Retina (tissue), 1 donor: ENCODE measurements around the gene SLIT3.
"Not testable (repeated sequence)": the region's sequence is repeated elsewhere in the genome, so short reads cannot be mapped to it uniquely, and the experiment has no call there.

Experiments used
- DNase-seq: peaks from one replicate; pipeline ENCODE4 v3.0.0-alpha.2; 2016

SLIT3 gene

GRCh38 chr5:168749391-168750100 lies 551.4 kb downstream of the SLIT3 start:
- no peak for DNase-seq

DNA sequence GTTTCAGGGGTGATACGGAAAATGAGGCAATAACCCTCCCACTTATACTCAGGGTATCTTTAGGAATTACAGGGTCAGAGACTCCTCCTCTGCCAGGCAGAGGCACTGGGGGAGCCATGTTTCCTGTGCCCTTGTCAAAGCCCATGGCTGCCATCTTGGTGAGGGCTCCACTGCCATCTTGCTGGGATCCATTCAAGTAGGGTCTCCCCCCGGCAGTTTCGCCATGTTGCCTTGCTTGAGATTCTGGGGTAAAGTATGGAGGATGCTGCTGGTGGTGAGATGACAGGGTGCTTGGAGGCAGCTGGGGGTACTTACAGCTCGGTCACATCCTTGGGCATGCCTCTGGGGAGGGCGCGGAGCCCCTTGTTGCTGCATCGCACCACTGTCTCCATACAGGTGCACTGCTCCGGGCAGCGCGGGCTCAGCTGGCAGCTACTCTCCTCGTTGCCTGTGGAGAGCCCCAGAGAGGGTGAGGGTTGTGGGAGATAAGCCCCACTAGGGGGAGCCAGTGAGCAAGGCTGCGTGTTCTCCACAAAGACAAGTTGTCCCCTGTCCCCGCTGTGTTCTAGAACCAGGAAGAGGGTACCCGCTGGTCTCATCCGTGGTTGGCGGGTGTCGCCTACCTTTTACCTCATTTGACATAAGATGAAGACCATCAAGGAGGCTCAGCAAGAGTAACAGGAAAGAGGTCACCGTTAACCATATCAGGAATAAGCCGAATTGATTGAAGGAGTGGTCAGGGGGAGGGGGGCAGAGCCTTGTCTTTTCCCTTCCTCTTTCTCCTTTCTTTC lies 552.8 kb downstream of the SLIT3 start:
- peak; percentile 71 for DNase-seq

GRCh38 chr5:168746893-168747640 lies 553.9 kb downstream of the SLIT3 start:
- no peak for DNase-seq

- not testable (repeated sequence) for DNase-seq
These were observed 554.6 kb downstream of the SLIT3 start for GRCh38 chr5:168746126-168746892.

GRCh38 chr5:168743617-168744016 lies 557.3 kb downstream of the SLIT3 start:
- no peak for DNase-seq

- DNase-seq, result not testable (repeated sequence)
These were observed 558.6 kb downstream of the SLIT3 start for GRCh38 chr5:168742311-168742710.

DNA sequence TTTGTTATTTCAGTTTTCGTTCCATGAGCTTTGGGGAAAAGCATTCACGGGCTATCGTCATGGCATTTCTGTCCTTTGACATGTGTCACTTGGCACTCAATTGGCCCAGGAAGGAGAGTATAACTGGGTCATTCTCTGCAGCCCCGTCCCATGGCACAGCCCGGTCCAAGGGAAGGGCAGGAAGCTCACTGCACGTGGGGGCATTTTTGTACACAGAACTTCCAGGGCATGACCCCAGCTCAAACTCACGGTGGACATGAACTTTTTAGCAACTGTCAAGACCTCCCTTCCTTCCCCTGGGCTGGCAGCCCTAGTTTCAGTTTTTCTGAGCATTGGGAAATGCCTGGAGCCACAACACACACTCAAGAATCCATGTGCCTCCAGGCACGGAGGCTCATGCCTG lies 560.1 kb downstream of the SLIT3 start:
- DNase-seq, result no peak

GRCh38 chr5:168740092-168740800 lies 560.7 kb downstream of the SLIT3 start:
- no peak for DNase-seq

DNA sequence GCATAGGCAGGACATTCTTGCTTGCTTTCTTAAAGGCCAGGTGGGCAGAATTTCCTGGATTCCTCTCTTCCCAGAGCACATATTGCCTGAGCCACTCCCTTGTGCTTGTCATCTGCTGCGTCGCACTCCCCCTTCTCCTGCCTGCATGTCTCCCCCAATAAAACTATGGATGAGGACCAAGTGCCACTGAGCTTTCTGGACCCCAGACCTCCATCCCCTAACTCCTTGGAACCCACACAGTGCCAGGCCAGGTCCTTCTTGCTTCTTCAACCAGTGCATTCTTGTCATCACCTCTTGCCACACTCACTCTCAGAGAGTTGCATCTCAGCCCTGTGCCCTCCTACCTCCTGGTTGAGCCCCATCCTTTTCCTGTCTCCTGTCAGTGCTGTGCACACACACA lies 563.9 kb downstream of the SLIT3 start:
- no peak for DNase-seq

- DNase-seq, result no peak
These were observed 564.6 kb downstream of the SLIT3 start for GRCh38 chr5:168736281-168736831.

DNA sequence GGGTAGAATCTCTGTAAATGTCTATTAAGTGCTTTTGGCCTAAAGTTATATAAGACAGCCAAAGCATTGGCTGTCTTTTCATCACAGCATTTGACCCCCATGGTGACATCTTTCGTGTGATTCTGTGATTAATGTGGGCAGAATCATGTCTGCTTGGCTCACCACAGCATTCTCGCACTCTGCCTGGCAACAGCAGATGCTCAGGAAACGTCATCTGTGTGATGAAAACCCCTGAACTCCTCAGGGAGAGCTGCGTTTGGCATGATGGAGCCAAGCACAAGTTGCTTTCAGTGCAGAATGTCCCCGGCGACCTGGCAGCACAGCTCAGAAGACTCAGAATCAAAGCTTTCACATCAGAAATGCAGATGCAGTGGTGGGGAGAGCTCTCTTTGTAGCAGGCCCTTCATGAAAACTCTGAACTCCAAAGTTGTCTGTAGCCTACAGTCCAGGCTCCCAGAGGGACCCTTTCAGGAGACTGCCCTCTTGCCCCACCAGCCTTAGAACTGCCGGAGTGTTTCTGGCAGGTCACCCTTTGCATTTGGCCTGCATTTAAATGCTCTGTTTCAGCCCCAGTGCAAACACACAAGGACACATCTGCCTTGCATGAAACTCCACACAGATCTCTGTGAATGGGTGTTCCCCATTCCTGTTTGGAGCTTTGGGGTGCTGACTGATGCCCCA lies 566.2 kb downstream of the SLIT3 start:
- peak; percentile 55 for DNase-seq

DNA sequence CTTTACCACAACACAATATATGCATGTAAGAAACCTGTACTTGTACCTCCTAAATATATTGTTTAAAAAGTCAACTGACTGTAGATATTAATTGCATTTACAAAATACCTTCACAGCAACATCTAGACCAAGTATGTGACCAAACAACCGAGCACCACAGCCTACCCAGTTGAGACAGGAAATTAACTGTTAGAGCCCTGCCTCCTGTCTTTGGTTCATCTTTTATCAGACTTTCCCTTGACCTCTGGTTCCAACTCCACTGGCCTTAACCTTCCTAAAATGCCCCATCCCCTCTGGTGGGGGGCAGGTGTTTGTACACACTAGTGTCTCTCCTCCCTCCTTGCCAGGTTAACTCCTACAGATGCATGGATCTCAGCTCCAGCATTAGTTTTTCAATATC lies 566.8 kb downstream of the SLIT3 start:
- DNase-seq, result no peak

GRCh38 chr5:168728546-168729211 lies 572.3 kb downstream of the SLIT3 start:
- no peak for DNase-seq

DNA sequence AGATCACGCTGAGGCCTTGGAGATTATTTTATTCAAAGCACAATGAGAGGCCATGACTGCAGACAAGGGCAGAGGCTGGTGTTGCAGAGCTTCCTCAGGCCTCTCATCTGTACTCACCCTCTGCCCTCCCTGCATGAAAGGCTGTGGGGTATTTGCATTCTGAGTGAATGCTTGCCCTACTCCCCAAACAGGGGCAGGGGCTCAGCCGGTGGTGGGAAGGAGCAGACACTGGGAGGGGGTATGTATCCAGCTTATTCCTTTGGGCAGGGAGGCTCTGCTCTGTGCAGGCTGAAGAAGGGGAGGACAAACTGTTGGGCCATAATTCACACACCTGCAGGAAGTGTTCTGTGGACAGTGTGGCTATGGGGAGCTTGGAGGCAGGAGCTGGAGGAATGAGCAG lies 573.4 kb downstream of the SLIT3 start:
- DNase-seq, result no peak

DNA sequence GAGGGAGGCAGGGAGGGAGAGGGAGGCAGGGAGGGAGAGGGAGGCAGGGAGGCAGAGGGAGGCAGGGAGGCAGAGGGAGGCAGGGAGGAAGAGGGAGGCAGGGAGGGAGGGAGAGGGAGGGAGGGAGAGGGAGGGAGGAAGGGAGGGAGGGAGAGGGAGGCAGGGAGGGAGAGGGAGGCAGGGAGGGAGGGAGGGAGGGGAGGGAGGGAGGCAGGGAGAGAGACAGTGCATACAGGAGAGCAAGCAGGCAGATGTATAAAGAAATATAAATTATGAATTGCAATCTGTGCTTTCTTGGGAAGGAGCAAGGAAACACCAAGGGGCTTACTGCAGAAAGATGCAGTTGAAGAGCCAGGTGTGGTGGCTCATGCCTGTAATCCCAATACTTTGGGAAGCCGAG lies 574.6 kb downstream of the SLIT3 start:
- no peak for DNase-seq

- no peak for DNase-seq
These were observed 576.7 kb downstream of the SLIT3 start for GRCh38 chr5:168724227-168724626.

DNA sequence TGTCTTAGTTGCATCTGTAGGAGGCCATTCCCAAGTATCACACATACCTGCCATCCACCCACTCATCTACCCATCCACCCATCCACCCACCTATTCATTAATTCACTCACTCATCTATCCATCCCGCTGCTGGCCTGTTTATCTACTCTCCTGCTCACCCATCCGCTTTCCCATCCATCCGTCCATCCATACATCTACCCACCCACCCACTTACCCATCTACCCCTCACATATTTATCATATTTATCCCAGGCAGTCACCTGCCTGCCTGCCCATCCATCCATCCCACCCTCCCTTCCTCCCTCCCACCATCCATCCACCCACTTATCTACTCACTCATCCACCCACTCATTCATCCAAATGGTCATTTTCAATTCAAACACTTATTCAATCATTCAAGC lies 577.9 kb downstream of the SLIT3 start:
- no peak for DNase-seq

GRCh38 chr5:168721966-168722365 lies 579.0 kb downstream of the SLIT3 start:
- no peak for DNase-seq

DNA sequence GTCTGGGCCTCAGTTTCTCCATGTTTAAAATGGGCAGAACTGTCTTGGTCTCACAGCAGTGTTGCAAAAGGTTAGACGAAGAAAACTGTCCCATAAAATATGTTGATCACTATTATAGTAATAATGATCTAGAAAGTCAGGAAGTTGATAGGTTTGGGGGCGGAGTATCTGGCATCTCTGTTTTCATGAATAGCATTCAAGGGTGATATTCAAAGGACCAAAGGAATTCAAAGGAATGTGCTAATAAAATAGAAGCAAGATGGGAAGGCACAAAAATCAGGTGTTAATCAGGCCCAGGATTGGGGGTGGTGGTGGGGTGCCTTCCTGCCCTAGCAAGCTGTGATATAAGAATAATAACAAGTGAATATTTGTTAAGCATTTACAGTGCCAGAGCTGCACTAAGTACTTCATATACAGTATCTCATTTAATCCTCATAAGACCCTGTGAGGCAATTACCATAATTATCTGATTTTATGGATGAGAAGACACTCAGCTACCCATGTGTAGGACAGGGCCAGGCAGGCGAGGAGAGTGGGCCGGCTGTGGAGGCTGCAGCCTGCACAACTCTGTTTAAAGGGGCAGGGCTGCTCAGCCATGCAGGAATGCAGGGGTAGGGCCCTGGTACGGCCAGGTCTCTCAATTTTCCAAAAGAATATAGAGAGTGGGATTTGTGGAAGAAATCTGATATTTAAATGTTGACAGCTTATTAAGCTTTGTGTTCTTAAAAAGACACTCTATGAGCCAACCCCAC lies 579.8 kb downstream of the SLIT3 start:
- no peak for DNase-seq

GRCh38 chr5:168720575-168720974 lies 580.4 kb downstream of the SLIT3 start:
- DNase-seq, result peak; percentile 32
